Activated CD8-positive, alpha-beta T cell treated with anti-CD3 and anti-CD28 coated beads, Interleukin-2, amount 10 ng/mL, durations not matched to agents 7 days and 5 days (primary cell): ENCODE data around the gene HPCAL1. TPM values are rescaled to one million over a fixed set of nuclear protein-coding genes. Genes with fewer than 3 reads are reported as not detected.

Experiments
- ATAC-seq: fragments of 150-1000 bp; cut with Tn5 transposase; one replicate; pipeline ENCODE4 v1.10.0; 2021; ENCODE audit warnings: moderate library complexity
- CTCF ChIA-PET: fragments of 350-600 bp; sonication (Branson Sonifier 250); formaldehyde crosslinking; loops from one replicate; lab custom pipeline; 2021; ENCODE audit warnings: antibody characterized with exemption; lab: Charles Lee
- POLR2A ChIA-PET: fragments of 350-600 bp; sonication (Branson Sonifier 250); formaldehyde crosslinking; loops from one replicate; lab custom pipeline; 2021; ENCODE audit warnings: antibody characterized with exemption; lab: Charles Lee
- DNase-seq: peaks from one replicate; pipeline ENCODE4 v3.0.0-alpha.2; 2020
- H3K27ac Mint-ChIP-seq: one replicate; pipeline ENCODE4 v1.8.0; 2021; ENCODE audit warnings: mild to moderate bottlenecking, mixed read lengths
- H3K27me3 Mint-ChIP-seq: one replicate; pipeline ENCODE4 v1.8.0; 2021; ENCODE audit warnings: low read depth, mixed read lengths
- H3K36me3 Mint-ChIP-seq: one replicate; pipeline ENCODE4 v1.8.0; 2021; ENCODE audit warnings: low read depth, mixed read lengths
- H3K4me1 Mint-ChIP-seq: one replicate; pipeline ENCODE4 v1.8.0; 2021; ENCODE audit warnings: low read depth, mixed read lengths
- H3K4me3 Mint-ChIP-seq: one replicate; pipeline ENCODE4 v1.8.0; 2021; ENCODE audit warnings: mild to moderate bottlenecking, mixed read lengths
- H3K9me3 Mint-ChIP-seq: one replicate; pipeline ENCODE4 v1.8.0; 2022; ENCODE audit warnings: mixed read lengths; ENCODE audit not compliant: insufficient read depth
- total RNA-seq, 2 experiments: library from RNA; stranded (reverse); gene quantifications; one replicate each; pipeline ENCODE4 v1.2.3, GENCODE V29; 2021

The HPCAL1 gene
- total RNA-seq, 2 experiments from 2014 or later, result 55.8 to 56.6 TPM

- H3K27ac Mint-ChIP-seq, result no peak overlapping the region
- H3K27me3 Mint-ChIP-seq, result peaks cover 6% of the 10 kb centered on the region
- no peaks in the 10 kb centered on the region for H3K9me3 Mint-ChIP-seq
- H3K36me3 Mint-ChIP-seq, result no peaks in the 10 kb centered on the region
- H3K4me3 Mint-ChIP-seq, result no peak overlapping the region
- DNase-seq, result no peak
- CTCF ChIA-PET, result no interaction called here
- ATAC-seq, result no peak
- POLR2A ChIA-PET, result no interaction called here
- H3K4me1 Mint-ChIP-seq, result peaks cover 9% of the 10 kb centered on the region
Measured at GRCh38 chr2:10475811-10476660, 173.3 kb downstream of the HPCAL1 start.

DNA sequence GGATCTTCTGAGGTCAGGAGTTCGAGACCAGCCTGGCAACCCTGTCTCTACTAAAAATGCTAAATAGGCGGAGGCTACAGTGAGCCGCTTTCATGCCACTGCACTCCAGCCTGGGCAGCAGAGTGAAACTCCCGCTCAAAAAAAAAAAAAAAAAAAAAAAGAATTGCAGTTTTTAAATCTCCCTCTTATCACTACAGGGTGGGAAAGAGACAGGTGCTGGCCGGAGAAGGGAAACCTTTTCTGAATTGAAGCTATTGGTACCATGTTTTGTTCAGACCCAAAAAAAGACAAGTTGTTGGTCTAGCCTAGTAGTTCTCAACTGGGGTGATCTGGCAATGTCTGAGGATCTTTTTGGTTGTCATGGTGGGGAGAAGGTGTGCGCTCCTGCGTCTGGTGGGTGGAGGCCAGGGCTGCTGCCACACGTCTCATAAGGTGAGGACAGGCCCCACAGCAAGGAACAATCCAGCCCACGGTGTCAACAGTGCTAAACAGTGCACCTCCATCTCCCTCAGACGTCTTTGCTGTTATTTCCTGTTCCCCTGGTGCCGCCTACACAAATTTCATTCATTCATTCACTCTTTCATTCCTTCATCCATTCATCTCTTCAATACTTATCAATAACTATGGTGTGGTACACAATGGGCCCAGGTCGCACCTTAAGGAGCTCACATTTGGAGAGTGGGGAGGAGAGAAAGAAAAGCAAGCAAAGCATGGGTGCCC, 174.2 kb downstream of the HPCAL1 start:
- Mint-ChIP-seq H3K4me1 (peaks cover 9% of the 10 kb centered on the region), H3K27me3 (peaks cover 10% of the 10 kb centered on the region), H3K27ac (no peak overlapping the region), H3K4me3 (no peak overlapping the region), H3K9me3 (no peaks in the 10 kb centered on the region), H3K36me3 (no peaks in the 10 kb centered on the region)
- POLR2A ChIA-PET, result no interaction called here
- no peak for ATAC-seq
- CTCF ChIA-PET, result no interaction called here
- DNase-seq, result no peak

Other genes with a start within 250 kb of the HPCAL1 start
- gene CYS1, start 222.5 kb upstream of the HPCAL1 start, total RNA-seq, result 1 to 10 TPM in 1 of 2 experiments, under 1 TPM in 1; 0.50 to 1.1 TPM
- 100 to 1,000 TPM; 571 to 604 TPM for gene RRM2, start 180.2 kb upstream of the HPCAL1 start, total RNA-seq
- 10 to 100 TPM; 54.4 to 54.6 TPM for gene ODC1, start 145.4 kb downstream of the HPCAL1 start, total RNA-seq